Loucy (cell line): ENCODE results near the gene ABCF3.

Experiments used
- H2AFZ ChIP-seq: fragments of 200-600 bp; sonication (generic); 2 replicates; pipeline ENCODE4 v1.6.0; 2016; ENCODE audit warnings: antibody characterized with exemption, mild to moderate bottlenecking, low read length, moderate library complexity
- H3F3A ChIP-seq: fragments of 200-600 bp; 2 replicates; pipeline ENCODE4 v1.6.0; 2016; ENCODE audit warnings: antibody characterized with exemption, low read depth, mild to moderate bottlenecking
- H3K27me3 ChIP-seq: fragments of 200-600 bp; sonication (generic); 2 replicates; pipeline ENCODE4 v1.6.1; 2014; ENCODE audit warnings: low read length, mild to moderate bottlenecking; ENCODE audit not compliant: insufficient read depth, poor library complexity, severe bottlenecking
- H3K36me3 ChIP-seq: fragments of 200-600 bp; sonication (generic); 2 replicates; pipeline ENCODE4 v1.6.1; 2016; ENCODE audit warnings: low read length; ENCODE audit not compliant: insufficient read depth
- H3K4me1 ChIP-seq: fragments of 200-600 bp; sonication (generic); 2 replicates; pipeline ENCODE4 v1.5.1; 2014; ENCODE audit warnings: low read length, mild to moderate bottlenecking; ENCODE audit not compliant: insufficient read depth, poor library complexity, severe bottlenecking
- H3K4me2 ChIP-seq: fragments of 200-600 bp; sonication (generic); 2 replicates; pipeline ENCODE4 v1.6.0; 2014; ENCODE audit warnings: antibody characterized with exemption, low read length, low read depth, mild to moderate bottlenecking; ENCODE audit not compliant: poor library complexity, severe bottlenecking
- H3K4me3 ChIP-seq: fragments of 200-600 bp; sonication (generic); 2 replicates; pipeline ENCODE4 v1.5.1; 2014; ENCODE audit warnings: low read length, mild to moderate bottlenecking, mixed read lengths; ENCODE audit not compliant: poor library complexity, severe bottlenecking
- H3K79me2 ChIP-seq: fragments of 200-600 bp; sonication (generic); 2 replicates; pipeline ENCODE4 v1.6.1; 2014; ENCODE audit warnings: low read length; ENCODE audit not compliant: insufficient read depth
- H3K9ac ChIP-seq: fragments of 200-600 bp; sonication (generic); 2 replicates; pipeline ENCODE4 v1.6.0; 2014; ENCODE audit warnings: mild to moderate bottlenecking, low read depth, low read length, moderate library complexity; ENCODE audit not compliant: poor library complexity, severe bottlenecking
- H3K9me2 ChIP-seq: fragments of 200-600 bp; sonication (generic); replicated peaks from 2 replicates; pipeline ENCODE4 v1.6.1; 2016; ENCODE audit warnings: low read depth, low read length, mixed read lengths
- H3K9me3 ChIP-seq: fragments of 200-600 bp; sonication (generic); 2 replicates; pipeline ENCODE4 v1.6.1; 2014; ENCODE audit warnings: mild to moderate bottlenecking, antibody characterized with exemption, low read length, low read depth; ENCODE audit not compliant: insufficient read depth
- H4K20me1 ChIP-seq: fragments of 200-600 bp; sonication (generic); 2 replicates; pipeline ENCODE4 v1.6.0; 2014; ENCODE audit warnings: antibody characterized with exemption, low read length, mild to moderate bottlenecking; ENCODE audit not compliant: insufficient read depth, poor library complexity, severe bottlenecking
- EZH2phosphoT487 ChIP-seq: fragments of 200-600 bp; IDR thresholded peaks from 2 replicates; pipeline ENCODE4 v1.6.1; 2018; ENCODE audit warnings: antibody characterized with exemption, mild to moderate bottlenecking, moderate library complexity, borderline replicate concordance
- TF ChIP-seq, protein P1 (sequence below): fragments of 200-600 bp; sonication (generic); conservative IDR thresholded peaks from 2 replicates; pipeline ENCODE4 v1.5.1; 2014; ENCODE audit warnings: mild to moderate bottlenecking, antibody characterized with exemption, low read length

ABCF3 gene

DNA sequence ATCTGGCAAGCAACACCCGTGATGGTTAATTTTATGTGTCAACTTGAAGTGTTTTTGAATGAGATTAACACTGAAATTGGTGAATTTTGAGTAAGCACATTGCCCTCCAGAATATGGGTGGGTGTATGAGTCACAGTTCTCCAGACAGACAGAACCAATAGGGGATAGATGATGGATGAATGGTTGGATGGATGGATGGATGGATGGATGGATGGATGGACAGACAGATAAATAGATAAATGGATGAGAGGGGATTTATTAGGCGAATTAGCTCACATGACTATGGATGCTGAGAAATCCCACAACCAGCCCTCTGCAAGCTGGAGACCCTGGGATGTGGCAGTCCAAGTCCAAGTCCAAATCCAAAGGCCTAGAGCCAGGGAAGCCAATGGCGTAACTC lies 37.9 kb downstream of the ABCF3 start:
- H3K9me3 ChIP-seq: no peaks in the 10 kb centered on the region
- no peaks in the 10 kb centered on the region for H3K27me3 ChIP-seq
- H3F3A ChIP-seq: no peaks in the 10 kb centered on the region
- no peak overlapping the region for H3K4me2 ChIP-seq
- no peak overlapping the region for H3K4me3 ChIP-seq
- H3K79me2 ChIP-seq: no peaks in the 10 kb centered on the region
- no peaks in the 10 kb centered on the region for H3K4me1 ChIP-seq
- no peak overlapping the region for H2AFZ ChIP-seq
- H3K36me3 ChIP-seq: no peaks in the 10 kb centered on the region
- no peak overlapping the region for H3K9ac ChIP-seq
- no peaks in the 10 kb centered on the region for H4K20me1 ChIP-seq
- no peaks in the 10 kb centered on the region for H3K9me2 ChIP-seq
- TF ChIP-seq, protein P1, sequence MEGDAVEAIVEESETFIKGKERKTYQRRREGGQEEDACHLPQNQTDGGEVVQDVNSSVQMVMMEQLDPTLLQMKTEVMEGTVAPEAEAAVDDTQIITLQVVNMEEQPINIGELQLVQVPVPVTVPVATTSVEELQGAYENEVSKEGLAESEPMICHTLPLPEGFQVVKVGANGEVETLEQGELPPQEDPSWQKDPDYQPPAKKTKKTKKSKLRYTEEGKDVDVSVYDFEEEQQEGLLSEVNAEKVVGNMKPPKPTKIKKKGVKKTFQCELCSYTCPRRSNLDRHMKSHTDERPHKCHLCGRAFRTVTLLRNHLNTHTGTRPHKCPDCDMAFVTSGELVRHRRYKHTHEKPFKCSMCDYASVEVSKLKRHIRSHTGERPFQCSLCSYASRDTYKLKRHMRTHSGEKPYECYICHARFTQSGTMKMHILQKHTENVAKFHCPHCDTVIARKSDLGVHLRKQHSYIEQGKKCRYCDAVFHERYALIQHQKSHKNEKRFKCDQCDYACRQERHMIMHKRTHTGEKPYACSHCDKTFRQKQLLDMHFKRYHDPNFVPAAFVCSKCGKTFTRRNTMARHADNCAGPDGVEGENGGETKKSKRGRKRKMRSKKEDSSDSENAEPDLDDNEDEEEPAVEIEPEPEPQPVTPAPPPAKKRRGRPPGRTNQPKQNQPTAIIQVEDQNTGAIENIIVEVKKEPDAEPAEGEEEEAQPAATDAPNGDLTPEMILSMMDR: no peak
- TF ChIP-seq EZH2phosphoT487: no peak

DNA sequence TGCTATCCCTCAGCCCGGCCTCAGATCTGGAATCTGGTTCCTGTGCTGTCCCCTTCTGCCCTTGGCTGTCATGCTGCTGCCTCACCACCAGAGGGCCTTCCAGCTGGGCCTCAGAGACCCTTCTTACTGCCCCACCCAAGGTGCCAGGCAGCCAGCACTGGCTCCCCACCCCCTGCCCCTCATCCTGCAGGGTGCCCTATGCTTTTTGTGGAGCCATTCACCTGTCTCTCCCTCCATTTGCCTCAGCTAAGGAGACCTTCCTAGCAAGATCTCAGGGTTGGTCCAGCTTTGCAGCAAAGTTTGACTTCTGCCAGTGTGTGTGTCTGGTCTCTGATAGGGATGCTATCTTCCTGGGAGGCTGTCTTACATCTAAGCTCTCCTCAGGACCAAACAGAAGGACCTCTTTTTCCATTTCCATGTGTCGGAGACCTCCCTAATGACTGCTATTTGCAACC lies 41.5 kb downstream of the ABCF3 start:
- Histone ChIP-seq H4K20me1 (no peaks in the 10 kb centered on the region), H3K79me2 (no peaks in the 10 kb centered on the region), H3K4me3 (no peak overlapping the region), H3K27me3 (no peaks in the 10 kb centered on the region), H3K9me3 (no peaks in the 10 kb centered on the region), H3F3A (no peaks in the 10 kb centered on the region), H3K9ac (no peak overlapping the region), H3K4me1 (no peaks in the 10 kb centered on the region), H2AFZ (no peak overlapping the region), H3K36me3 (no peaks in the 10 kb centered on the region), H3K9me2 (no peaks in the 10 kb centered on the region), H3K4me2 (no peak overlapping the region)
- no peak for TF ChIP-seq EZH2phosphoT487
- TF ChIP-seq, protein P1: peak; percentile 85

DNA sequence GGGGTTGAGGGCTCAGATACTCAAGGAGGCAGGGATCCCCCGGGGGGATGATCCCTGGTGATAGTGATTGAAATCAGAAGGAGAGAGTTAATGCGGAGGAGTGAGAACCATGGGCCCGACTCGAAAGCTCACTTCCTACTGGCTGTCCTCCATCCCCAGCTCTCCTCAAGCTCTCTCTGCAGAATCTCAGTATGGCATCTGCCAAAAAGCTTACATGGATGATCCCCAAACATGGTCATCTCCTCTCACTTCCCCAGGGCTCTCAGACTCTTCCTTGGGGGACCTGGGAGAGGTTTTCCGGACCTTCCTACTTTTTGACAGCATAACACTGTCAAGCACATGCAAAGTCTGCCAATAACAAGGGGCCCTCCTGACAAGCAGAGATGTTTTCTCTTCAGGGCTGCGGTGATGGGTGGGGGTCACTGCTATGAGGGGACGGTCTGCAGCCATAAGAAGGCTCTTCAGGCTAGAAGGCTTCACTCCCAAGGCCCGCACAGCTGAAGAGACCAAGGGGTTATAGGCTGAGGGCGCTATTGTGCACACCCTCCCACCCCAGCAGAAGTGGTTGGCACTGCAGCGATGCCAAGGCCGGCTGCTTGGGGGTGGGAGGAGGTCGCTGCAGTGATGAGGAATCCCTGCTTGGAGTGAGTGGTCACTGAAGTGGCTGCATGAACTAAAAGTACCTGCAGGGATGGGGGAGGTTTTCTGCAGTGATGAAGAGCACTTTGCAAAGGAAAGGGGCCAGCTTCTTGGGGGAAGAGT lies 42.6 kb downstream of the ABCF3 start:
- Histone ChIP-seq H3K4me2 (peak overlapping the region; percentile 81), H4K20me1 (no peaks in the 10 kb centered on the region), H3K36me3 (no peaks in the 10 kb centered on the region), H3K4me3 (peak overlapping the region; percentile 72), H3K4me1 (no peaks in the 10 kb centered on the region), H3F3A (no peaks in the 10 kb centered on the region), H3K27me3 (no peaks in the 10 kb centered on the region), H3K9ac (no peak overlapping the region), H3K9me3 (no peaks in the 10 kb centered on the region), H2AFZ (peak overlapping the region; percentile 91), H3K9me2 (no peaks in the 10 kb centered on the region), H3K79me2 (no peaks in the 10 kb centered on the region)
- TF ChIP-seq, protein P1: peak; percentile 36
- no peak for TF ChIP-seq EZH2phosphoT487
